ENCODE data around the gene CBLB.

The CBLB gene

DNA sequence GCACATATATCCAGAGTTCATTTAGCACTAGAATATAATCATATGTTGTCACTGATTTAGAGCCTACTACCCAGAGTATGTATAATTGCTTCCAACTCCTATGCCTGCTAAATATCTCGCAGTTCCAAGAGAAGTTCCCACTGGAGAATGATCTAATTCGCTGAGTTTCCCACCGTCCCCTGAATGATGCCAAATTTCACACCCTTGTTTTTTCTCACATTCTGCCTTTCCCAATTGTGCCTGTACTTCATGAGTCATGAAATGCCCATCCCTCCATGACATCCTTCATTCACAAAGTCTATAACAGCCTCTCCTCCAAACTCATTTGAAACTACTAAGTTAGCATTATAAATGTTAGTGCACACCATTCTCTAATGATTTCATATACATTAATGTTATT lies 177.2 kb downstream of the CBLB start:
- DNase-seq (ENCODE audit: low read depth), result no peak

DNA sequence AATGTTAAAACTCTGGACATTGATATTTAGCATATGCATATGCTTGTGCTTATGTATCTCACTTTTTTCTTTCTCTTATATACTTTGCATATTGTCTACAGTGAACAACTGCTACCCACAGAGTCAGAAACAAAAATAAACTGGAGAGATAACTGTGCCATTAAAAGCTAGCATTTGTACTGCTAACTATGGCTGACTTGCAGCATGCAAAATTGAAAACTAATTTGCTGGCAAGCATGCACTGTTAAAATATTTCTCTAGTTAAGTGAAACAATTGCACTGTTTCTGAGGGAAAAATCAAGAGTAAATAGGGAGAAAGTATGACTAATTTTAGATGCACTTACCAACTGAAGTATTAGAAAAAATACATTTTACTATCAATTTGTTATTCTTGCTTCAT lies 177.8 kb downstream of the CBLB start:
- DNase-seq (ENCODE audit: low read depth), result no peak

DNA sequence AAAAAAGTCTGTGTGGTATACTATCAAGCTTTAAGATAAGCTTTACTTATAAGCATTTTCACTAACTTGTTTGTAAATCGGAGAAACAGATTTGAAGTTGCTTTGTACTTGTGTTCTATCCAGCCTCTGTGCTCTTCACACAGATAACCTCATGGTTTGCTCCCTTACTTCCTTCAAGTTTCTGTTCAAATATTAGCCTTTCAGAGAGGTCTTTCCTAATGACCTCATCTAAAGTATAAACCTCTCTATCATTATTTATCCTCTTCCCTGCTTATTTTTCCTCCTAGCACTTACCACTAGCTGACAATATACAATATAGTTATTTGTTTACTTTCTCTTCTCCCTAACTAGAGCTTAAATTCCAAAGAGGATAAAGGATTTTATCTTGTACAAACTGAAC lies 180.0 kb downstream of the CBLB start:
- DNase-seq (ENCODE audit: low read depth), result no peak

DNA sequence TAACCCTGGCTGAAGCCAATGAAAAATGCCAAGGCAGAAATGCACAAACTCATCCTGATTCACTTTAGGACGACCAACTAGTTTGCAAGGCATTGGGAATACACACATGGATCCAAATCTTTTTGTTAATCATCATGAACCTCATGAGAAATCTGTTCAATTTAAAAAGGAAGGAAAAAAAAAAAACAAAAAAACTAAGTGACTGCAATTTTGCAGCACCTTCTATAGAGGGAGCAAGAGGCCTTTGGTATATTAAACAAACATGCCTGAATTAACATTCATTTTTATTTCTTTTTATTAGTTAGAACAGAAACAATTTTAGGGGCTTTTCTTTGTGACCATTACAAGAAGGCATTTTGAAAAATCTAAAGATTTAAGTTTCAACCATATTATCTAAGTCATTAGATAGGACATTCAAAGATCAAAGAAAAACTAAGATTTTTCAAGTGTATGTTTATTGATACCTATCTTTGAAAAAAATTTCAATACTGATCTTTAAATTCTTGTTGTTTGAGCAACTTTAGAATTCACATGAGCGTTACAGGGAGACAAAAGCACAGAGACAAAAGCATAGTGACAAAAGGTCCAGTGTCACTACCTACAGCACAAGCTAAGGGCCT lies 182.4 kb downstream of the CBLB start:
- DNase-seq (ENCODE audit: low read depth), result no peak

DNA sequence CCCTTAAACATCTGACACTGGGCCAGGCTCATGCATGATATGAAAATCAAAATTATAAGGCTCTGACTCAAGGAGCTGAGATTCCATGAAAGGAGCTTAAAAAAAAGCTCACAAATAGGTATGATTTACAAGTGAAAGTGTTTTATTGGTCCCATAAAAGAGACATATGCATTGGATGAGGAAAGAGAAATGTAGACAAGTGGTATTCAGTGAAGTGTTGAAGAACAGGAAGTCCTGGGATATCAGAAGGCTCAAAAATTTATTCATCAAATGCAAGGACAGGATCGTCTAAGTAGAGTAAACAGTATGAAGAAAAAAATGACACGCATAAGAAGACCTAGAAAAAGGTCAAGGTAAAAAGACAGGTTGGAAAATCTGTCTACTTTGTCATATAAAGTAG lies 188.9 kb downstream of the CBLB start:
- no peak for DNase-seq (ENCODE audit: low read depth)

DNA sequence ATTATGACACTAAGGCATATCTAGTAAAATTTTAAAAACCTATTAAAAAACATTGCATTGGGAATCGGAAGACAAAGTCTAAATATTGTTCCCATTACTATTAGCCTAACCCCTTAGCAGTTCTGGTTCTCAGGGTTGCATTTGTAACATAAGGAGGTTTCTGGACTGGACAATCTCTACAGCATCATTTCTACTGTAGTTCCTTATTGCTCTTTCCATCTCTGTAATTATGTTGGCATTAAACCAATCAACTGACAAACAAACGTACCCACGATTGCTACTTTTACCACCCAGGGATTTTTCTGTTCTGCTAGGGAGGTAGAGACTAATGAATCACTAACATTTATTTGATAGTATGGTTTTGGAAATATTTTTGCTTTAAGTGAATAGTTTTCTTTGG lies 190.8 kb downstream of the CBLB start:
- DNase-seq (ENCODE audit: low read depth), result no peak

DNA sequence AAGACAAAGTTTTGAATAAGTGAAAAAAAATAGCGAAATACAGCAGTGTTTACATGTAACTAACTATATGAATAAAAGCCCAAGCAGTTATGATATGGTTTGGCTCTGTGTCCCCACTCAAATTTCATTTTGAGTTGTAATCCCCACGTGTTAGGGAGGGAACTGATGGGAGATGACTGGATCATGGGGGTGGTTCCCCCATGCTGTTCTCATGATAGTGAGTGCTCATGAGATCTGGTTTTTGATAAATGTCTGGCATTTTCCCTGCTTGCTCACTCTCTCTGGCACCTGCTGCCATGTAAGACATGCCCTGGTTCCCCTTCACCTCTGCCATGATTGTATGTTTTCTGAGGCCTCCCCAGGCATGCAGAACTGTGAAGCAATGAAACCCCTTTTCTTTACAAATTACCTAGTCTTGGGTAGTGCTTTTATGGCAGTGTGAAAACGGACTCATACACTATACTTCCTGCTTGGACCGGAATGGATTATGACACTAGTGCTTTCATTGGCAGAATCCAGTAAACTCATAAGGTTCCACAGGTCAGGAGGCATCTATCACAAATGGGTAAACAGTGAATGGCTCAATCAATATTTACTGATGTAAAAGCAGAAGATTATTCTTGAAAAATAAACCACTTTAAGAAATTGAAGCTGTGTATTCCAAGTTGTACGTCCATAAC lies 192.1 kb downstream of the CBLB start:
- peak; percentile 44 for DNase-seq (ENCODE audit: low read depth)

DNA sequence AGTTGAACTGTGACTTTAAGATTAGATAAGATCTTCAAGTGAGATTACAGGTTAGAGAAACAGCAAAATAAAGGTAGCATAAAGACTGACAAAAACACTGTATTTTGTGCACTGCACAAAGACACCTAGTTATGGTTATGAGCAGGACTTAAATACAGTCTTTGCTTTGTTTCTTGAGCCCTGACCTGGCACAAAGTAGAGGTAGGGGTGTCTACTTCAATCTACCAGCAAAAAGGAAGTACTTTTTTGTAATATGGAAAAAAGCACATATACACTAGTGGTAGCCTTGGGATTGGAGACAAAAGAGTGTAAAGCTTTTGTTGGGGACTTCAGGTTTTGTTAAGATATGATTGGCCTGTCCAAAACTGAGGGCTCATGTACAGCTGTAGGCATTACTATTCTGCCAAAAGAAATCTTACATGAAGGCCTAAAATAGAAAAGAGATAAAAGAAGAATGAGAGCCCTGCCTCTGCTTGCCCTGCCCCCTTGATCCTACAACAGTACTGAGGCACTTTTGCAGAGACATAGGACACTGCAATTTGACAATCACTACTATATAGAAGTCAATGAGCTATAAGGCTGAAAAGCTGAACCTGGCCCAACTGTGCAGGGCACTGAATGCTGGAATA lies 194.3 kb downstream of the CBLB start:
- DNase-seq (ENCODE audit: low read depth), result no peak

DNA sequence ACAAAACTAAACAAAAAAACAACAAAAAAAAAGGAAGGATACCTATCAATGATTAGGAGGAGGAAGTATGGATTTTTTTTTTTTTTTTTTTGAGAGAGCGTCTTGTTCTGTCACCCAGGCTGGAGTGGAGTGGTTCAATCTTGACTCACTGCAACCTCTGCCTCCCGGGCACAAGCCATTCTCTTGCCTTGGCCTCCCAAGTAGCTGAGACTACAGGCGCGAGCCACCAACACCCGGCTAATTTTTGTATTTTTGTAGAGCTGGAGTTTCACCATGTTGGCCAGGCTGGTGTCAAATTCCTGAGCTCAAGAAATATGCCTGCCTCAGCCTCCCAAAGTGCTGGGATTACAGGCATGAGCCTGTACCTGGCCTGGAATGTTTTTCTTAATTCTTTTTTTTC lies 195.8 kb downstream of the CBLB start:
- DNase-seq (ENCODE audit: low read depth), result no peak

DNA sequence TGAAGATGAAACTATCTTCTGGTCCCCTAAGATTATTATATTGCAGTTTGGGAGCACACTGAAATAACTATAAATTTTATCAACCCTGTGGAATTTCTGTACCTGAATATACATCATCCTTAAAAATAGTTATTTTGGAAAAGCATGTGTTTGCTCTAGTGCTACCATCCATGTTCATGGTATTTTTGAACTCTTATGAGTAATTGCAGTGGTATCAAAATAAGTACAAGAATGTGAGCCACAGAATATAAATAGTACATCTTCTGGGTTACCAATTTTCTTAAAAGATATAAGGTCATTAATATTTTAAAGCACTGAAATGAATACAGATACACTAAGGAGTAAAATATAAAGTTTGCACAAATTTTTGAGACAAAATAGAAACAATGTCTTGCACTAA lies 206.5 kb downstream of the CBLB start:
- no peak for DNase-seq (ENCODE audit: low read depth)

DNA sequence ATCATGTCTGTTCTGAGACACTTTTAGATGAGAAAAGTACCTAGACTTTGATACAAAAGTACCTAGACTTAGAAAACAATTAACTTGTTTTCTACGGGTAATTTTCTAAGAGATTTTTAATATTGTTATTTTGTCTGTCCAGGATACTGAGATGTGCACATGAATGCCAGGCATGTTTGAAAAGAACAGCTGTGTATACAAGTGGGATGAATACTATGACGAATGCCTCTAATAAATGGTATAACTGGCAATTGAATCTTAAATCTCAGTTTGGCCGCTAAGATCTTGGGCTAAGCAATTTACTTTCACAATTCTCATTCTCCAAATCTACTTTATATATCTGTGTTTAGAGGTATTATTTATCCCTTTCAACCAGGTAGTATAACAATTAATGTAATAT lies 207.4 kb downstream of the CBLB start:
- DNase-seq (ENCODE audit: low read depth), result no peak

DNA sequence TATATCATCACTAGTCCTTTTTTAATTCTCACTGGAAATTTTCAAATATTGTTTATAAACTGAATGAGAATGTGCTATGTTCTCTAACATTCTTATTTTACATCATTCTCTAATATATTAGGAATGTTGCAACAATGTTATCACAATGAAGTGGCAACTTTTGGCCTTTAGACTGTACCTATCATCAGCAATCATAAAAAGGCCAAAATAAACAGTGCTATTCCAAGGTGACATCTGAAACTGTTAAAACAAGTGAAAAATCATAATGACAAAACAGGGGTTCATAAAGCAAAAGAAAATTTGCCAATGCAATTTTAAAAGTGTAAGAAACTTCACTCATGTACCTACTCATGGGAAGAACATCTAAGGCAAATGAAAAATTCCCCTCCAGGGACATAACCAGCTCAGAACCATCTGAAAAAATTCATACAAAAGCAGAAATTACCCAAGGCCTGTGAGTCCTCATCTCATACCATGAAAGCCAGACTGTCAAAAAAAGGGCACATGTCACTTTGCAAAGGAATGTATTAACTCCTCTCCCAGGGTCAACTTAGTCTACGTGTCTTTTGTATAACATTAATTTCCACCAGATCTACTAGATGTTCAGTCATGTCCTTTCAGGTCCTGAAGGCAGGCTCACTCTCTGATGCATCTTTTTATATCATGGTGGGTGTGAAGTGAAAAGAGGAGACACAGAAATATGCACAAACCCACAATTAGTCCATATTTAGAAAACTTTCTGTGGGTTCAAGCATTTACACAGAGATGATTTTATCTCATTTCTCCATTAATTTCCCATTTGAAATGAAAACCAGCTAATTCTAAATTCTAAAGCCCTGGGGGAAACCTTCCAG lies 211.9 kb downstream of the CBLB start:
- DNase-seq (ENCODE audit: low read depth), result no peak

DNA sequence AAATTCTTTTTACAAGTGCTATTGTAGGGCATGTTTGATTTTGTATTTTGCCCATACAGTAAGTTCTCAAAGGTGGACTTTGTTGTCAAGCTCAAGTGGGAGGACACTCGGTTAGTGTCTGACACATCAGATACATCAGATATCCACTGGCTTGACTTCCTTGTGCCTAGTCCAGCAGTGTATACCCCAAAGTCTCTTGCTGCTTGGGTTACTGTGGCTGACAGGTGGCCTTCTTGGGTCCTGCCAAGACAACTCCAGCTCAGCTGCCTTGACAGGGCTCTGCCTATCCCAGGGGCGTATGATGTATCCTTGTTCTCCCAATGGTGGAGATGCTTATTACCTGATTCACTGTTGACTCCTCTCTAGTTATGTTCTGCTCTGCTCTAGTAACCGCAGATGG lies 214.9 kb downstream of the CBLB start:
- no peak for DNase-seq (ENCODE audit: low read depth)

DNA sequence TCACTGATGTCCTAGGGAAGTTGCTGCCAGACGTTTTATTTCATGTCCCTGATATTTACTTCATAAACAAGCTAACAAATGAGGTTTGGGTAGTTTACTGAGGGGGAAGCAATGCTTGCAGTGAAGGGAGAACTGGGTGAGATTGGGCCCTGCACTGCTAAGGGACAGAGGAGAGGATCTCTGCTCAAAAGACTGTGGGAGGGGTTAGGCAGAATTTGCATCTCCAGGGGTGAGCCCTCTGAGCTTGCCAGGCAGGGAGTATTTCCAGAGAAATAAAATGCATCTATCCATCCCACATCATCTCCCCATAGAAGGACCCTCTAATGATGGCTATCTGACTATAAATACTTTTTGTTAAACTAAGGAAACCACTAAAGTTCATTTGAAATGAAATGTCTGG lies 215.6 kb downstream of the CBLB start:
- no peak for DNase-seq (ENCODE audit: low read depth)

DNA sequence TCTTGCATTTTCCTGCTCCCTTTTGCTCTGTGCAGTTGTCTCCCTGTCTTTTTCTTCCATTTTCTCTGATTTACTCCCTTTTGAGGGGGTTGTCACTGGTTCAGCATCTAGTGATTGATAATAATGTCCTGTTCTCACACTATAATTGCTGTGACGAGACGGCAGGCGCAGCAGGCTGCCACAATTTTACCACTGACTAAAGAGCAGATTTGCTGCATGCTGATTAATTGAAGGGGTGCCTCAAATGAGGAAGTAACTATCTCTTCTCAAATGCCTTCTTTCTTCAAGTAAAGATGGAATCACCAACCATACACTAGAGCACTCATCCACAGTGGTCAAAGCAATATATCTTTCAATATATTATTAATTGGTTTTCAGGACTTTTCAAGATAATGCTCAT lies 219.3 kb downstream of the CBLB start:
- DNase-seq (ENCODE audit: low read depth), result no peak

DNA sequence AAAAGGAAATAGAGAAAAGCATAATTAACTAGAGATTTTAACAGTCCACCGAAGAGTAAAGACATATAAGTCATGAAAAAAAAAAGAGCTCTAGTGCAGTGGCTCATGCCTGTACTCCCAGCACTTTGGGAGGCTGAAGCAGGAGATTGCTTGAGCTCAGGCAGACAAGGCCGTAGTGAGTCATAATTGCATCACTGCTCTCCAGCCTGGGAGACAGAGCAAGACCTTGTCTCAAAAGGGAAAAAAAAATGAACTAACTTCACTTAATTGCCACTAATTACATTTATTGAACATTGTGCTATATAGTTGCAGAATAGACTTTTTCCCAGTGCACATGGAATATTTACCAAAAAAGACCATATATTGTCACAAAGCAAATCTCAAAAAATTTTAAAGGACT lies 221.8 kb downstream of the CBLB start:
- no peak for DNase-seq (ENCODE audit: low read depth)

DNA sequence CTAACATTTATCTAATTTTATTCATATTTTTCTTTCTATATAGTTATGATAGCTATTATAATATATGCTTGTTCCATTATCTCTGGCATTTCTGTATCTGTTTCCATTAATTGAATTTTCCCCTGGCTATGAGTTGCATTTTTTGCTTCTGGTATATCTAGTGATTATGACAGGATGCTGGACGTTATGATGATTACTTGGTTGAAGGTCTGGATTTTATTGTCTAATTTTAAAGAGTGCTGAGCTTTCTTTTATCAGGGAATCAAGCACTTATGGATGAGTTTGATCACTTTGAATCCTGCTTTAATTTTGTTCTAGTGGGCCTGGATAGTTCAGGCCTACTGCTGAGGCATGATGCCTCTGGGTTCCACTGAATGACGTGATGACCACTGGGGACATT lies 229.7 kb downstream of the CBLB start:
- DNase-seq (ENCODE audit: low read depth), result no peak

DNA sequence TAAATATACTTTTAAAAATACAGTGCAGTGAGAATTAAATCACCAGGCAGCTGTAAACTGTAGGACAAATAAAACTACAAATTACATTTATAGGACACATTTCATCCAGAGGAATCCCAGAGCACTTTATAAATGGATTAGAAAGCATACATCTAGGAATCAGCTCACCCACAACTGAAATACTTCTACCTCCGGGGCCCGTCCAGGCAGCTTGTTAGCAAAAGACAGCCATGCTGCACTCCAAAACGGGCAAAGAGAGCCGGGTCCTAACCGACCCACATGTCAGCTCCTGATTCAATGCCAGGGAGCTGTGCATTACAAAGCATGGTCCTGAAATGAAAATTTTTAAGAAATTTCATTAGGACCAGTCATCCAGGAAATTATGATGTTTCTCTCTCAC lies 234.1 kb downstream of the CBLB start:
- no peak for DNase-seq (ENCODE audit: low read depth)

DNA sequence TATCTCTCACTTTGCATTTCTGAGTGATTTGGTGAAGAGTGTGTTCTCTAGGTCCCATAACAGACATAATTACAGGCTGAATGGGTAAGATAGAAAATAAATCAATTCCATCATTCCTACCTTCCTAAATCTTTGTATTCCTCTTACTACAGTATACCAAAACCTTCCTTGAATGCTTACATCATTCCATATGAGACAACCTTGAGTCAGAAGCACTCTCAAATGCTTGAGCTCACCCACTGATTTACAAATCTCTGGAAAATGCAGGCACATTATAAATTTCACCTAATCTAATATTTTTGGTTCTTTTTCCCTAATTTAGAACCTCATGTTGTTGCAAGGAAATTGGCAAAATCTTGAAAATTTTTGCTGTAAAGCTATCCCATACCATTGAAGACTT lies 239.1 kb downstream of the CBLB start:
- DNase-seq (ENCODE audit: low read depth), result no peak

DNA sequence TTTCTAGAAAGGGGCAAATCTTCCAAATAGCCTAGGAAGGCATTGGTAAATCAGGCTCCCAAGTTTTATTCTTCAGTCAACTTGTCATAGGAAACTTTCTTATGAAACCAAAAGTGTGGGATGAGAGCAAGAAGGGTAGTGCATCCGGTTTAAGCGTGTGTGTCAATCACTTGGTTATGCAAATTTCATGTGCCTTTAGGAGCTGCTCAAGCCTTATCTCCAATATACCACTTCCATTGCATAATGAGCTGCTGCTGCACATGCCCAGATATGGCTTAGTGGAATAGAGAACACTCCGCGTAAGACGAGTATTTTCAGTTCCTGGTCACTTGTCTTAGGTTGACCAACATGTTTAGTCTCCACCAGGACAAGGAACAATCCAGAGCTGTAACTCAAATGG lies 242.1 kb downstream of the CBLB start:
- DNase-seq (ENCODE audit: low read depth), result no peak

DNA sequence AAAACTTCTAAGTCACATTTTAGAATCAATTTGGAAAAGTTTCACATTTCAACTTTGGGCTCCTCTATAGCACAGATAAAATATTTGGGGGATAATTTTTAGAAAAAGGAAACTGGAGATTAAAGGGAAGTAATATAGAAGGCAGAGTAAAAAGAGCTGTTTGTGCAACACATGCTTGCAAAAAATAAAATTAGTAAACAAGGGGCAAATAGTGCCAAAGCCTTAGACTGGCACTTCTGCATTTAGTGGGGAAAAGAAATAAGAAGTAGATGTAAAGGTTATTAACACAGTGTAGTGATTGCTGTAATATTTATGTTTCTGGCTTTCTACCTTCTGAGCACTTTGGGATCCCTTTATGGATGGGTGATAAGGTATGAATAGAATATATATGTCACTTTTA lies 246.6 kb downstream of the CBLB start:
- DNase-seq (ENCODE audit: low read depth), result no peak

DNA sequence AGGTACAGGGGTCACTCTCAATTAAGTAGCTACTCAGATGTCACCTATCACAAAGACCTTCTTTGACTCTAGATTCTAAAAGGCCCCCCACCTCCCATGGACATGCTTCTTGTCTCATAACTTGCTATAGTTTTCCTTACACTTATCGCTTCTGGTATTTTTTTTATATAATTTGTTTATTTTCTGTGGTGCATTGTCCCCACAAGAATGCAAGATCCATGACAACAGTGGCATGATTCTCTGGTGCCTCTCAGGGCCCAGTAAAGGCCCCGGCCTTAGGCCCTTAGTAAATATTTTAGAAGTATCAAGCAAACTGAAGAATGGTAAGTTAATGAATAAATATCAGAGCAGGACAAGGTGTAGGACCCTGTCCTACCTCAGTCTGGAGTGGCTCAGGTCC lies 248.6 kb downstream of the CBLB start:
- DNase-seq (ENCODE audit: low read depth), result no peak

DNA sequence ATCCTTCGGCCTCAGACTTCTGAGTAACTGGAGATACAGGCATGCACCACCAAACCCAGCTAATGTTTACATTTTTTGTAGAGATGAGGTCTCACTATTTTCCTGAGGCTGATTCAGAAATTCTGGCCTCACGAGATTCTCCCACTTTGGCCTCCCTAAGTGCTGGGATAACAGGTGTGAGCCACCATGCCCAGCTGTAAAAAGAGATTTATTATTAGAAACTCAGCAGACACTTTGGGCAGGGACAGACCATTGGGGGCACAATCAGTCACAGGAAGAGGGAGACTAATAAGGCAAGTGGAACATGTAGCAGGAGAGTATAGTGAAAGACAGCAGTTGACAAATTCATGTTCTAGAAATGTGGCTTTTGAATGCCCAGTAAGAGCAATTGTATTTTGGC lies 249.2 kb downstream of the CBLB start:
- no peak for DNase-seq (ENCODE audit: low read depth)
